ENCODE results near the gene SUN1.

Gene SUN1

GRCh38 chr7:815284-816216 is 16.7 kb upstream of the SUN1 start:
- DNase-seq, result peak; percentile 41

GRCh38 chr7:816300-816750 is 16.0 kb upstream of the SUN1 start:
- peak; percentile 97 for DNase-seq

- no peak for DNase-seq
Observed at GRCh38 chr7:816751-817671, 15.3 kb upstream of the SUN1 start.

GRCh38 chr7:818031-818699 is 14.1 kb upstream of the SUN1 start:
- DNase-seq, result no peak

- no peak for DNase-seq
Observed at GRCh38 chr7:820341-820740, 11.9 kb upstream of the SUN1 start.

GRCh38 chr7:821688-822087 is 10.6 kb upstream of the SUN1 start:
- no peak for DNase-seq

GRCh38 chr7:822692-823276 is 9.5 kb upstream of the SUN1 start:
- DNase-seq, result no peak

- DNase-seq, result no peak
Observed at GRCh38 chr7:823649-824048, 8.6 kb upstream of the SUN1 start.

- DNase-seq, result no peak
Observed at GRCh38 chr7:824081-824480, 8.2 kb upstream of the SUN1 start.

- no peak for DNase-seq
Observed at GRCh38 chr7:824664-825063, 7.6 kb upstream of the SUN1 start.

GRCh38 chr7:825386-825785 is 6.9 kb upstream of the SUN1 start:
- DNase-seq, result no peak

- DNase-seq, result no peak
Observed at GRCh38 chr7:826230-826917, 5.9 kb upstream of the SUN1 start.

GRCh38 chr7:828793-829561 is 3.3 kb upstream of the SUN1 start:
- no peak for DNase-seq

GRCh38 chr7:830069-830468 is 2.2 kb upstream of the SUN1 start:
- no peak for DNase-seq

GRCh38 chr7:831596-832166 is 595 bp upstream of the SUN1 start:
- DNase-seq, result no peak

- no peak for DNase-seq
Observed at GRCh38 chr7:832968-833424, 720 bp downstream of the SUN1 start.

- DNase-seq, result no peak
Observed at GRCh38 chr7:833601-834258, 1.5 kb downstream of the SUN1 start.

GRCh38 chr7:834277-834676 is 2.0 kb downstream of the SUN1 start:
- DNase-seq, result no peak

GRCh38 chr7:835021-835420 is 2.7 kb downstream of the SUN1 start:
- no peak for DNase-seq
